Ectodermal cell (in vitro differentiated cells): Measurements from ENCODE around the gene TMEM179. TPM values are rescaled to one million over a fixed set of nuclear protein-coding genes. Genes with fewer than 3 reads are reported as not detected.
"Not testable (repeated sequence)": the region's sequence is repeated elsewhere in the genome, so short reads cannot be mapped to it uniquely, and the experiment has no call there.

ENCODE experiments used
- H3K27ac ChIP-seq: 2 replicates; pipeline ENCODE4 v1.7.0; 2013; ENCODE audit warnings: mild to moderate bottlenecking, low read depth, low read length; ENCODE audit not compliant: insufficient read depth, poor library complexity, severe bottlenecking
- H3K27me3 ChIP-seq: 2 replicates; pipeline ENCODE4 v1.7.0; 2013; ENCODE audit warnings: mild to moderate bottlenecking, low read length; ENCODE audit not compliant: insufficient read depth, control insufficient read depth, poor library complexity, severe bottlenecking
- H3K36me3 ChIP-seq: one replicate; pipeline ENCODE4 v1.7.0; 2013; ENCODE audit warnings: low read length; ENCODE audit not compliant: control insufficient read depth, insufficient read depth
- H3K4me1 ChIP-seq: one replicate; pipeline ENCODE4 v1.7.0; 2013; ENCODE audit warnings: low read length; ENCODE audit not compliant: control insufficient read depth, insufficient read depth
- H3K4me3 ChIP-seq: 2 replicates; pipeline ENCODE4 v1.7.0; 2013; ENCODE audit warnings: low read depth, low read length, control low read depth; ENCODE audit not compliant: insufficient read depth
- H3K9me3 ChIP-seq: 2 replicates; pipeline ENCODE4 v1.7.0; 2013; ENCODE audit warnings: mild to moderate bottlenecking, low read length, moderate library complexity; ENCODE audit not compliant: control insufficient read depth
- WGBS, 2 experiments: methylation state at CpG; one replicate each; pipeline ENCODE4 v1.1.7; 2013; ENCODE audit warnings: missing lambda C conversion rate in 2 of 2; 5-methylcytosine and 5-hydroxymethylcytosine counted together
- polyA plus RNA-seq, 4 experiments: library from polyadenylated mRNA; stranded (reverse); fragments of 50-300 nt; gene quantifications; one replicate each; pipeline ENCODE4 v1.2.3, GENCODE V29; 2013

Gene TMEM179
- 14.7 TPM for polyA plus RNA-seq (2013, experiment 1 of 4)
- 14.1 TPM for polyA plus RNA-seq (2013, experiment 2 of 4)
- 9.3 TPM for polyA plus RNA-seq (2013, experiment 3 of 4)
- polyA plus RNA-seq (2013, experiment 4 of 4) = 8.1 TPM

DNA sequence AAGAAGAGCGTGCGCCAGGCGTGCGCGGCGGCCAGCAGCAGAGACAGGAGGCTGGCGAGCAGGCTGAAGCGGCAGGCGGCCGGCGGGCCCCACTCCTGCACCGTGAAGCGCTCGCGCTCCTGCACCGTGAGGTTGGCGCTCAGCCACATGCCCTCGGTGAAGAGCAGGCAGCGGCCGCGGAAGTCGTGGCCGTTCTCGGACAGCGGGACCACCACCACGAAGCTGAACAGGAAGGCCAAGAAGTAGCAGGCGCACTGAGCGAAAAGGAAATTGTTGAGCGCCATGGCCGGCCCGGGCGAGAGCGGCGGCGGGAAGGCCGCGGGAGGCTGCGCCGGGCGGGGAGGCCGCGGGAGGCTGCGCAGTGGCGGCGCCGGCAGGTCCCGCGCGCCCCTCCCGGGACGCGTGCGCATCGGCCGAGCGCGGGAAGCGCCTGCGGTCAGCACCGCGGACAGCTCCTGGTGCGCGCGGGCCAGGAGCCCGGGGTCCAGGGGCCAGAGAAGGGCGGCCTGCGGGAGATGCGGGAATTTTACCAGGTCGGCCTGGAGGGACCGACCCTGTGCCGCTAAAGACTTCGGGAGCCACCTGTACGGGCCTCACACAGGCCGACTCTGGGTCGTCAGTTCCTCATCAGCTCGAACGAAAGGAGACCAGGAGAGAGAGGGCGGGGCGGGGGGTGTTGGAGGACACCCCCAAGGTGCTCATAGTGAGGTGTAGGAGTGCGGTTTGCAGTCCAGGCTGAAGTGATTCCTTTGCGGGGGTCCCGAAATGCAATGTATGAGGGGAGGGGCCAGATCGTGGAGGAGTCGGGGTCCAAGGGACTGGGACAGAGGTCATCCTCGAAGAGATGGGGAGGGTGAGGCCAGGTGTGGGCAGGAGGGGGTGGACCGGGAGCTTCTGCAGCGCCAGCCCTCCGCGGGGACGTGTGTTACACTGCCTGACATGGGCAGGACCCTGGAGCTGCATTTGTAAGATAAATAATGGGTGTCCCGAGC is at the start of gene TMEM179:
Gene TMEM179 (minus strand): TSS at position 315 of the 992 bp plus-strand sequence. CDS start 31 bp downstream, at position 284.
- Histone ChIP-seq H3K9me3 (no peaks in the 10 kb centered on the region), H3K27me3 (peaks cover 47% of the 10 kb centered on the region), H3K36me3 (no peaks in the 10 kb centered on the region), H3K27ac (no peak within 1 kb of the TSS), H3K4me3 (peak within 1 kb of the TSS; percentile 42), H3K4me1 (peaks cover 14% of the 10 kb centered on the region)
- WGBS, 2 experiments = 9% methylated on average over 91 of the region's 91 CpGs

DNA sequence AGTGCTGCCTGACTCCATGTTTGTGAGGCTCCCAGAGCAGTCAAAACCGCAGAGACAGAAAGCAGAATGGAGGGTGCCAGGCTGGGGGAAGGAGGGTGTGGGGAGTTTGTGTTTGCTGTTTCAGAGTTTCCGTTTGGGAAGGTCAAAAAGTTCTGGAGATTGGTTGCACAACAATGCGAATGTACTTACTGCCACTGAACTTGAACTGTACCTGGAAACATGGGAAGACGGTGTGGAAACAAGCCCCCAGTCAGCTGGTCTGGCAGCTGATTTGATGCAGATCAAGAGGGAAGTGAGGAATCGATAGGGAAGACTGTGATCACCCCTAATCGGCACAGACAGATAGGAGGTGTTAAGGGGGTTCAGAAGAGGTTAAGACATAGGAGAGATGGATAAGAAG is 49.5 kb upstream of the TMEM179 start:
- H3K27ac ChIP-seq = no peak overlapping the region
- H3K27me3 ChIP-seq = no peaks in the 10 kb centered on the region
- peaks cover 3% of the 10 kb centered on the region for H3K36me3 ChIP-seq
- H3K4me3 ChIP-seq = no peak overlapping the region
- H3K4me1 ChIP-seq = no peaks in the 10 kb centered on the region
- WGBS, 2 experiments = 93 to 95% methylated on average over 6 of the region's 6 CpGs
- H3K9me3 ChIP-seq = peaks cover 4% of the 10 kb centered on the region

DNA sequence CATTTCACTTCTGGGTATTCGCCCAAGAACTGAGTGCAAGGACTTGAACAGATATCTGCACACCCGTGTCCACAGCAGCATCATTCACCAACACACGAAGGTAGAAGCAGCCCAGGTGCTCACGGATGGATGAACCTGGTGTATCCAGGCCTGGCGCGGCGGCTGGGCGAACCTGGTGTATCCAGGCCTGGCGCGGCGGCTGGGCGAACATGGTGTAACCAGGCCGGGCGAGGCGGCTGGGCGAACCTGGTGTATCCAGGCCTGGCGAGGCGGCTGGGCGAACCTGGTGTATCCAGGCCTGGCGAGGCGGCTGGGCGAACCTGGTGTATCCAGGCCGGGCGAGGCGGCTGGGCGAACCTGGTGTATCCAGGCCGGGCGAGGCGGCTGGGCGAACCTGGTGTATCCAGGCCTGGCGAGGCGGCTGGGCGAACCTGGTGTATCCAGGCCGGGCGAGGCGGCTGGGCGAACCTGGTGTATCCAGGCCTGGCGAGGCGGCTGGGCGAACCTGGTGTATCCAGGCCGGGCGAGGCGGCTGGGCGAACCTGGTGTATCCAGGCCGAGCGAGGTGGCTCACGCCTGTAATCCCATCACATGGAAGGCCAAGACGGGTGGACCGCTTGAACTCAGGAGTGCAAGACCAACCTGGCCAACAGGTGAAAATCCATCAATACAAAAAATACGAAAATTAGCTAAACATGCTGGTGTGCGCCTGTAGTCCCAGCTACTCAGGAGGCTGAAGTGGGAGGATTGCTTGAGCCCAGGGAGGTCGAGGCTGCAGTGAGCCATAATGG is 48.8 kb upstream of the TMEM179 start:
- not testable (repeated sequence) for H3K27ac ChIP-seq, H3K36me3 ChIP-seq, H3K4me3 ChIP-seq, H3K27me3 ChIP-seq, H3K9me3 ChIP-seq, H3K4me1 ChIP-seq
- WGBS, 2 experiments = 89 to 91% methylated on average over 52 of the region's 52 CpGs

DNA sequence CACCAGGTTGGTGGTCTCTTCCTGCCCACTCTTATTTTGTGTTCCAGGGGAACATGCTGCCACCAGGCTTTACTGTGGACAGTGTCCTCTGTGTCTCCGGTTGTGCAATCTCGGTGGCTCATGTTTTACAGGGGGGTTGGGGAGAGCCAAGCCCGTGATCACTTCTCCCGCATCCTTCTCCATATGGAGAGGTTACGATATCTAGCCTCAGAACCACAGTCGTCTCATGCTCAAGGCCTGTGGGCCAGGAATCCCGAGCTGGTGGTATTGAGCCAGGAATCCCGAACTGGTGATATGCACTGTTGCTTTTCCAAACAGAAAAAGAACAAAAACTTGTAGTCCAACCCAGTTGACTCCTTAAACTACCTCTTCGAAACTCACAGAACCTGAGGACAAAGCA is 47.8 kb upstream of the TMEM179 start:
- no peak overlapping the region for H3K27ac ChIP-seq
- peaks cover 4% of the 10 kb centered on the region for H3K9me3 ChIP-seq
- peaks cover 3% of the 10 kb centered on the region for H3K36me3 ChIP-seq
- H3K4me3 ChIP-seq = no peak overlapping the region
- 95% methylated on average over 9 of the region's 9 CpGs for WGBS, 2 experiments
- no peaks in the 10 kb centered on the region for H3K27me3 ChIP-seq
- no peaks in the 10 kb centered on the region for H3K4me1 ChIP-seq

DNA sequence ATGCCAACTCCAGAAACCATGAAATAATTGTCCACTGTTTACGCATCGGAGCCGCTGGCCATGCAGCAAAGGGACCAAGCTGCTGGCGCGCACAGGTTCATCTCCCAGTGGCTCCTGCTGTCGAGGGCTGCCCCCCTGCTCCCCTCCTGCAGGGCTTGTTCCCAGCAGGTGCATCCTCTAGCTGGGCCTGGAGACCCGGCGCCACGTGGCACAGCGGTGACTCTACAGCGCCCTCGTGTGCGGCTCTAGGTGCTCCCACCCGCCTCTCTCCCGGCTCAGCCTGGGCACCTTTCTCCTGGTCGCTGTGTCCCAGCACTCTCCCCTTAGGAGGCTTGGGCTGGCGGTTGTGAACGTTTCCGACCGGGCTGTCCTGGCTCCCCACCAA is 47.3 kb upstream of the TMEM179 start:
- Histone ChIP-seq H3K4me1 (no peaks in the 10 kb centered on the region), H3K27me3 (no peaks in the 10 kb centered on the region), H3K36me3 (peaks cover 3% of the 10 kb centered on the region), H3K9me3 (peaks cover 4% of the 10 kb centered on the region), H3K27ac (no peak overlapping the region), H3K4me3 (no peak overlapping the region)
- 87 to 89% methylated on average over 20 of the region's 20 CpGs for WGBS, 2 experiments

DNA sequence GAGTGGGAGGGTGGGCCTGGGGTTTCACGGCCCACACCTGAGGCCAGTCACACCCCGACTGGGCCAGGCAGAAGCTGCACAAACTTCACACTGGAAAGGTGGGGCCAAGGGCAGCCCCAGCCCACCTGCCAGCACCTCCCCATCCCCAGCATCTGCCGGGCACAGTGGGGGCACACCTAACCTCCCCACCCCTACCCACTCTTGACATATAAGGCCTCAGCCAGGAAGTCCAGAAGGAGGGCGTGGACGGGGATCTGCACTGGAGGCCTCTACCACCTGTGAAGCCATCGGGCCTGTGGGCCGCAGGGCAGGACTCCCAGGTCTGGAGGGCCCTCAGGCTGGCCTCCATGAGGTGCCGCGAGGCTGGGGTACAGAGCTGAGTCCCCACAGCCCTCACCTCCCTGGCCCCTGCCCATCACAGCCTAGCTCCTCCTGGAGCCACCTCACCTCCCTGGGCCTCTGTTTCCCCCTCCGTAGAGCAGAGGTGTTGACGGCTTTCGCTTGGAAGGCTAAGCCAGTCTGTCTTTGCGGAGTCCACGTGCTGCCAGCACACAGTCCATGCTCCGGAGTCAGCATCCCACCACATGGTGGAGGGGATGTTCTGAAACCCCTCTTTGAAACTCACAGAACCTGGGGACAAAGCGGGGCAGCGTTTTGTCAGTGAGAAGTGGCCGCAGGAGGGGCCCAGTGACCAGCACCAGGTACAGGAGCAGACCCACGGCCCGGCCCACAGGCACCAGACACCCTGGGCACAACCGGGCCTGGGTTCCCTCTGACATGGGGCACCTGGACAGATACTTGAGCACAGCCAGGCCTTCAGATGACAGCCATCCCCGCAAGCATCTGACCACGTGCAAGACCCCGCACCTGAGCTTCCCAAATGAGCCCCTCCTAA is 46.7 kb upstream of the TMEM179 start:
- peaks cover 4% of the 10 kb centered on the region for H3K9me3 ChIP-seq
- H3K4me1 ChIP-seq = no peaks in the 10 kb centered on the region
- H3K27ac ChIP-seq = no peak overlapping the region
- no peaks in the 10 kb centered on the region for H3K27me3 ChIP-seq
- 92 to 93% methylated on average over 24 of the region's 24 CpGs for WGBS, 2 experiments
- H3K4me3 ChIP-seq = no peak overlapping the region
- peaks cover 3% of the 10 kb centered on the region for H3K36me3 ChIP-seq

DNA sequence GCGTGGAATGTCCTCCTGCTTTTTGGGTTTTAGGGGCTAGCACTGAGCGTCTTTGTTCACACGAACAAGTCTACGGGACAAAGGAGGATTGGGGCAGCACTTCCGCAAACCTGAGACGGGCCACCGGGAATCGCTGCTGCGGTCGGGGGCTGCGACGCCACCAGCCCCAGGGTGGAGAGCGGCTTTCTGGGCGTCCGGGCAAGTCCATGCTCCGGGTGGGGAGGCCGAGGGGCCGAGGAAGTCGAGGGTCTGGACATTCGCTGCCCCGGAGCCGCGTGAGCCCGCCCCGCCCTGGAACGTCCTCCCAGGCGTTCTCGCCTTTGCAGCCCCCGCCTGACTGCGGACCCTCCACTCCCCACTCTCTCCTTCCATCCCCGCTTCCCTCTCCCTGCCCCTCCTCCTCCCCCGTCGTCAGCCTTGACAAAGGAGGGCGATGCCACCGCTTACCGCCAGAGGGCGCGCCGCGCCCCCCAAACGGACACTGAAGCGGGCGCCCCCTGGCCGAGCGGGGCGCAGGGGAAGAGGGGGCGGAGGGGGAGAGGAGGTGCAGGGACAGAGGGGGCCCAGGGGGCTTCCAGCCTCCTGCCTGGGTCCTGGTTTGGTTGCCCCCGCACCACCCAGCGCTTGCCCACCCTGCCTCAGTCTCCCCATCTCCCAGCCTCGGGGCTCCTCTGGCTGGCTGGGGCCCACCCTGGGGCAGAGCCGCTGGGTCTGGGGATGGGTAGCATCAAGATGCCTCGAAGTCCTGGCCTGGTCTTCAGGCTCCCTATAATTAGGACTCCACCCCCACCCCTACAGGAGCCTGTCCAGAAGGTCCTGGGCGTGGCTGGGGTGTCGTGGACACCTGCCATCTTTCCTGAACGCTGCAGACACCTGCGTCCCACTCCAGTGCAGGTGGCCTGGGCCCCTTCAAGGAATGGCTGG is 45.7 kb upstream of the TMEM179 start:
- WGBS, 2 experiments = 12 to 13% methylated on average over 56 of the region's 56 CpGs
- H3K27me3 ChIP-seq = no peaks in the 10 kb centered on the region

DNA sequence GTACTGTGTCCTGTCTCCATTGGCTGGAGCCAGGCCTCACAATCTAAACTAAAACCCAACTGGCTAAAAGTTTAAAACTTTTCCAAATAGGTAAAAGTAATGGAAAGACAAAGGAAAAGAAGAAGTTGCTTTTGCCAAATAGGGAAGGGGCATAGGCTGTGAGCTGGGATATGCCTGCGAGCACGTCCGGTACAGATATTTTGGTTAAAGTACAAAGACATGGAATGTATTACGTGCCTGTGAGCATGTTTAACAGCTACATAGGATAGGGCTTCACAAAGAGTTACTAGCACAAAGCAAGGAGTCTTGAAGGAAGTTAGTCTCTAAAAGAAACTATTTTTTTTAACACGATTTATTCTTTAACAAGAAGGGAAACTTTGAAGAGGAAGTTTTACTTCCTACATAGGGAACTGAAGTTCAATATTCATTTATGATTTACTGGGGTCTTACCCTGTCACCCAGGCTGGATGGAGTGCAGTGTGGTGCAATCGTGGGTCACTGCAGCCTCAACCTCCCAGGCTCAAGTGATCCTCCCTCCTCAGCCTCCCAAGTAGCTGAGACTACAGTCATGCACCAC is 43.0 kb upstream of the TMEM179 start:
- Histone ChIP-seq H3K27me3 (no peaks in the 10 kb centered on the region), H3K36me3 (peaks cover 2% of the 10 kb centered on the region), H3K4me1 (no peaks in the 10 kb centered on the region), H3K27ac (no peak overlapping the region), H3K9me3 (no peaks in the 10 kb centered on the region), H3K4me3 (no peak overlapping the region)
- 91 to 93% methylated on average over 6 of the region's 6 CpGs for WGBS, 2 experiments

More for the DNA sequence above, 45.7 kb upstream of the TMEM179 start:
- H3K36me3 ChIP-seq = peaks cover 3% of the 10 kb centered on the region
- peak overlapping the region; percentile 49 for H3K4me3 ChIP-seq
- H3K9me3 ChIP-seq = peaks cover 4% of the 10 kb centered on the region
- H3K4me1 ChIP-seq = no peaks in the 10 kb centered on the region
- no peak overlapping the region for H3K27ac ChIP-seq
